B cell (primary cell): ENCODE data around the gene FMN1.

Experiments
- EZH2 ChIP-seq: IDR thresholded peaks from 2 replicates; pipeline ENCODE4 v1.6.1; 2012; ENCODE audit warnings: borderline replicate concordance, low read depth, mild to moderate bottlenecking, moderate library complexity, low read length; ENCODE audit not compliant: insufficient read depth, poor library complexity, severe bottlenecking
- TF ChIP-seq, protein P1 (sequence below): fragments of 200-600 bp; IDR thresholded peaks from one replicate; pipeline ENCODE4 v1.8.0; 2022; ENCODE audit warnings: antibody characterized with exemption, mild to moderate bottlenecking

DNA sequence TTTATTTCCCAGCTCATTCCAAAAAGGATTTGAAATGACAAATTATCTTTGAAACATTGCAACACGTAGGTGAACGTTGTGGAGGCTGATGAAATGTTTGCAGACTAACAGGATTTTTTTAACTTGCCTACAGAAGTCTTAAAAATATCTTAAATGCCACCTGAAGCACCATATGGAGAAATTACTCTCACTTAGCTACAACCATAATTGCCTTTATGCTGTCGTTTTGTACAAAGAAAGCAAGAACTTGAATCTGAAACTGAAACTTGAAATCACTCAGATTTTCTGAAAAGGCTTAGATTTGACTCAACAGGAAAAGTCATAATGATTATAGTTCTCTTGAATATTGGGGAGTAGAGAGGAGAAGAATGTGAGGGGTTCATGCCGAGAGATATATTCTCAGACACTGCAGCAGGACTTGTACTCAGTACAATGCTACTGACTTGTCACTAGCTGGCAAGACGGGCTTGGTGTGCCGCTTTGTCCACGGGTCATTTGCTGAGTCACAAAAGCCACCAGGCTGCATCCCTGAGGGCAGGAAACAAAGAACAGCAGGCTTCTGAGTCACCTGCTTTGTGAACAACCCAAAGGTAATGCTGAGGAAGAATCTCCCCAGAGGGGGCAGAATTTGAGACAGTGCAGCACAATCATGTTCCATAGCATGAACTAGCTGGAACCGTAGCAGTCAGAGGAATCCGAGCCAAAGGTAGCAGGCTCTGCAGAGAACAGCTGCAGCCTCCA is 7.1 kb upstream of the FMN1 start:
- TF ChIP-seq, protein P1, sequence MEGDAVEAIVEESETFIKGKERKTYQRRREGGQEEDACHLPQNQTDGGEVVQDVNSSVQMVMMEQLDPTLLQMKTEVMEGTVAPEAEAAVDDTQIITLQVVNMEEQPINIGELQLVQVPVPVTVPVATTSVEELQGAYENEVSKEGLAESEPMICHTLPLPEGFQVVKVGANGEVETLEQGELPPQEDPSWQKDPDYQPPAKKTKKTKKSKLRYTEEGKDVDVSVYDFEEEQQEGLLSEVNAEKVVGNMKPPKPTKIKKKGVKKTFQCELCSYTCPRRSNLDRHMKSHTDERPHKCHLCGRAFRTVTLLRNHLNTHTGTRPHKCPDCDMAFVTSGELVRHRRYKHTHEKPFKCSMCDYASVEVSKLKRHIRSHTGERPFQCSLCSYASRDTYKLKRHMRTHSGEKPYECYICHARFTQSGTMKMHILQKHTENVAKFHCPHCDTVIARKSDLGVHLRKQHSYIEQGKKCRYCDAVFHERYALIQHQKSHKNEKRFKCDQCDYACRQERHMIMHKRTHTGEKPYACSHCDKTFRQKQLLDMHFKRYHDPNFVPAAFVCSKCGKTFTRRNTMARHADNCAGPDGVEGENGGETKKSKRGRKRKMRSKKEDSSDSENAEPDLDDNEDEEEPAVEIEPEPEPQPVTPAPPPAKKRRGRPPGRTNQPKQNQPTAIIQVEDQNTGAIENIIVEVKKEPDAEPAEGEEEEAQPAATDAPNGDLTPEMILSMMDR: no peak
- TF ChIP-seq EZH2: no peak
